HG03095 (cell line): ENCODE results near the gene SLC49A3.
"Not testable (repeated sequence)": the region's sequence is repeated elsewhere in the genome, so short reads cannot be mapped to it uniquely, and the experiment has no call there.

Source experiments
- ATAC-seq: cut with Tn5 transposase; IDR thresholded peaks from one replicate; pipeline ENCODE4 v1.9.1; 2021; ENCODE audit warnings: moderate library complexity; ENCODE audit not compliant: unreplicated experiment

Gene SLC49A3

GRCh38 chr4:722169-722725, 33.3 kb upstream of the SLC49A3 start:
- no peak for ATAC-seq

GRCh38 chr4:721261-722168, 32.6 kb upstream of the SLC49A3 start:
- no peak for ATAC-seq

GRCh38 chr4:720111-720860, 31.3 kb upstream of the SLC49A3 start:
- ATAC-seq, result no peak

- no peak for ATAC-seq
Observed at GRCh38 chr4:718460-718859, 29.5 kb upstream of the SLC49A3 start.

GRCh38 chr4:717601-718320, 28.8 kb upstream of the SLC49A3 start:
- no peak for ATAC-seq

- ATAC-seq, result no peak
Observed at GRCh38 chr4:714087-714486, 25.1 kb upstream of the SLC49A3 start.

- ATAC-seq, result no peak
Observed at GRCh38 chr4:712916-713632, 24.1 kb upstream of the SLC49A3 start.

GRCh38 chr4:712093-712492, 23.1 kb upstream of the SLC49A3 start:
- ATAC-seq, result no peak

- no peak for ATAC-seq
Observed at GRCh38 chr4:710916-711315, 22.0 kb upstream of the SLC49A3 start.

GRCh38 chr4:710116-710515, 21.2 kb upstream of the SLC49A3 start:
- ATAC-seq, result no peak

GRCh38 chr4:709348-709747, 20.4 kb upstream of the SLC49A3 start:
- no peak for ATAC-seq

- no peak for ATAC-seq
Observed at GRCh38 chr4:708631-708933, 19.6 kb upstream of the SLC49A3 start.

GRCh38 chr4:707929-708630, 19.1 kb upstream of the SLC49A3 start:
- ATAC-seq, result no peak

- ATAC-seq, result no peak
Observed at GRCh38 chr4:706834-707598, 18.1 kb upstream of the SLC49A3 start.

- ATAC-seq, result not testable (repeated sequence)
Observed at GRCh38 chr4:706083-706633, 17.2 kb upstream of the SLC49A3 start.

- ATAC-seq, result peak; percentile 85
Observed at GRCh38 chr4:705278-706082, 16.5 kb upstream of the SLC49A3 start, which contains the start of gene PCGF3. Gene PCGF3 (plus strand): TSS chr4:705832. CDS start chr4:733681, 27,849 bp downstream.

GRCh38 chr4:704971-705277, 16.0 kb upstream of the SLC49A3 start:
- ATAC-seq, result no peak

- ATAC-seq, result no peak
Observed at GRCh38 chr4:704198-704891, 15.4 kb upstream of the SLC49A3 start.
